A549 treated with GW870086 at 1 μM for 4 hours (cell line): ENCODE measurements around the gene ADGB. TPM values are rescaled to one million over a fixed set of nuclear protein-coding genes. Genes with fewer than 3 reads are reported as not detected.

Experiments used
- total RNA-seq: library from RNA; stranded (reverse); fragments of 200-300 nt; extraction: Qiagen RNA extraction; gene quantifications from 5 replicates; pipeline ENCODE4 v1.2.3, GENCODE V29; 2022; ENCODE audit warnings: low read depth

Gene ADGB
- total RNA-seq = not detected in 5 replicates

GRCh38 chr6:146598772-146599405, at the start of gene ADGB:
TSS of gene ADGB (plus strand) at chr6:146598972. CDS start at chr6:146599041, 69 bp downstream.

Other genes starting within 250 kb of the ADGB start
- gene RAB32, start 55.1 kb upstream of the ADGB start, total RNA-seq = 37.5 to 44.7 TPM (median 42.7 TPM) in 5 replicates